Endothelial cell of umbilical vein (primary cell): Measurements from ENCODE around the gene CCDC187. TPM values are rescaled to one million over a fixed set of nuclear protein-coding genes. Genes with fewer than 3 reads are reported as not detected.
A peak's percentile ranks its signal among the peaks of the same experiment; 100 is the strongest.

ENCODE experiments used
- BruUV-seq: library from RNA; stranded (reverse); fragments of 400-500 nt; replicated peaks from 2 replicates; lab custom pipeline; 2021; lab: Mats Ljungman, UMichigan
- CTCF ChIA-PET: fragments of 300-600, 350-600 bp; sonication (Branson Sonifier 250); formaldehyde crosslinking; loops from one replicate; lab custom pipeline; 2021; ENCODE audit warnings: antibody characterized with exemption, inconsistent platforms; lab: Charles Lee
- POLR2A ChIA-PET: fragments of 300-600, 350-600 bp; sonication (Branson Sonifier 250); formaldehyde crosslinking; loops from one replicate; lab custom pipeline; 2021; ENCODE audit warnings: antibody characterized with exemption, inconsistent platforms; lab: Charles Lee
- DNase-seq: peaks from one replicate; pipeline ENCODE4 v3.0.0-alpha.2; 2011; ENCODE audit warnings: low read depth, low spot score
- FAIRE-seq: peaks from 2 replicates; lab custom pipeline; 2011; peaks lifted over from hg19 to GRCh38; lab: Jason Lieb, UNC
- H2AFZ ChIP-seq: 2 replicates; pipeline ENCODE4 v1.6.0; 2012; ENCODE audit warnings: low read depth, low read length, control low read depth, inconsistent platforms
- H3K27ac ChIP-seq: 2 replicates; pipeline ENCODE4 v1.5.1; 2011; ENCODE audit warnings: low read depth, mild to moderate bottlenecking, control low read depth, low read length, moderate library complexity; ENCODE audit not compliant: insufficient read depth
- H3K27me3 ChIP-seq, 2 experiments: 2 replicates each; pipeline versions ENCODE4 v1.6.0 to v1.6.1; 2011; ENCODE audit warnings: low read length in 2 of 2, mixed read lengths in 1 of 2; ENCODE audit not compliant: control insufficient read depth in 2 of 2, insufficient read depth in 2 of 2
- H3K36me3 ChIP-seq, 2 experiments: 2 replicates in 1 of 2; 3 replicates in 1 of 2; pipeline ENCODE4 v1.5.1; 2011; ENCODE audit warnings: low read length in 2 of 2, mild to moderate bottlenecking in 1 of 2, moderate library complexity in 1 of 2; ENCODE audit not compliant: control insufficient read depth in 2 of 2, insufficient read depth in 2 of 2; ENCODE audit errors: extremely low read depth in 1 of 2
- H3K4me1 ChIP-seq: 3 replicates; pipeline ENCODE4 v1.5.1; 2011; ENCODE audit warnings: mild to moderate bottlenecking, low read length; ENCODE audit not compliant: control insufficient read depth, insufficient read depth; ENCODE audit errors: extremely low read depth
- H3K4me2 ChIP-seq: 2 replicates; pipeline ENCODE4 v1.6.1; 2011; ENCODE audit warnings: low read length, control low read depth, mixed read lengths; ENCODE audit not compliant: insufficient read depth
- H3K4me3 ChIP-seq, 3 experiments: fragments of 200-600 bp in 1 of 3; sonication (generic), shearing (Covaris generic) in 1 of 3; replicated peaks in 1 of 3; 2 replicates each; pipeline ENCODE4 v1.5.1; 2011 to 2016; ENCODE audit warnings: control low read depth in 3 of 3, low read length in 3 of 3, mild to moderate bottlenecking in 2 of 3, inconsistent platforms in 1 of 3, low read depth in 1 of 3, moderate library complexity in 1 of 3; ENCODE audit not compliant: insufficient read depth in 1 of 3
- H3K79me2 ChIP-seq: 2 replicates; pipeline ENCODE4 v1.6.0; 2012; ENCODE audit warnings: low read length, inconsistent platforms; ENCODE audit not compliant: control insufficient read depth, insufficient read depth
- H3K9ac ChIP-seq: replicated peaks from 2 replicates; pipeline ENCODE3; 2011; ENCODE audit warnings: low read length, control low read depth; ENCODE audit not compliant: insufficient read depth; ENCODE audit errors: extremely low read depth
- H3K9me1 ChIP-seq: replicated peaks from 3 replicates; pipeline ENCODE4 v1.6.0; 2011; ENCODE audit warnings: mild to moderate bottlenecking, low read length; ENCODE audit not compliant: control insufficient read depth, insufficient read depth; ENCODE audit errors: extremely low read depth
- H3K9me3 ChIP-seq: replicated peaks from 2 replicates; pipeline ENCODE4 v1.5.1; 2012; ENCODE audit warnings: low read length, inconsistent platforms; ENCODE audit not compliant: control insufficient read depth, insufficient read depth
- H4K20me1 ChIP-seq: replicated peaks from 2 replicates; pipeline ENCODE3; 2011; ENCODE audit warnings: mild to moderate bottlenecking, low read length; ENCODE audit not compliant: control insufficient read depth, insufficient read depth; ENCODE audit errors: extremely low read depth
- EZH2 ChIP-seq: IDR thresholded peaks from 2 replicates; pipeline ENCODE4 v1.6.1; 2012; ENCODE audit warnings: borderline replicate concordance, low read depth, mild to moderate bottlenecking, moderate library complexity, low read length, inconsistent platforms; ENCODE audit not compliant: severe bottlenecking
- FOS ChIP-seq: IDR thresholded peaks from 2 replicates; pipeline ENCODE4 v1.6.1; 2011; ENCODE audit warnings: mild to moderate bottlenecking, low read length, moderate library complexity, borderline replicate concordance; ENCODE audit not compliant: insufficient read depth
- GATA2 ChIP-seq: IDR thresholded peaks from 2 replicates; pipeline ENCODE4 v1.7.0; 2011; ENCODE audit warnings: low read depth, mild to moderate bottlenecking, moderate library complexity, mixed read lengths, low read length; ENCODE audit not compliant: insufficient read length, insufficient read depth
- JUN ChIP-seq: IDR thresholded peaks from 2 replicates; pipeline ENCODE4 v1.6.1; 2011; ENCODE audit warnings: borderline replicate concordance, low read depth; ENCODE audit not compliant: insufficient read length, insufficient read depth
- MYC ChIP-seq: IDR thresholded peaks from one replicate; pipeline ENCODE4 v1.6.1; 2011; ENCODE audit warnings: mild to moderate bottlenecking, low read depth, low read length
- POLR2A ChIP-seq: IDR thresholded peaks from 2 replicates; pipeline ENCODE4 v1.6.1; 2012; ENCODE audit warnings: low read depth, mild to moderate bottlenecking, control low read depth, low read length
- POLR2AphosphoS5 ChIP-seq: IDR thresholded peaks from 2 replicates; pipeline ENCODE4 v1.6.1; 2012; ENCODE audit warnings: low read depth, mild to moderate bottlenecking, control low read depth, low read length, moderate library complexity; ENCODE audit not compliant: insufficient read depth
- dilution Hi-C: fragments of 300-500 bp; cut with MboI; formaldehyde crosslinking; loops from one replicate; pipeline ENCODE4 v1.15.0; 2019; ENCODE audit warnings: low sequenced_read_pairs; ENCODE audit not compliant: extremely low pct_ligation_motif_present
- intact Hi-C: fragments of 100-400 bp; cut with micrococcal nuclease; formaldehyde crosslinking; loops from one replicate; pipeline ENCODE4 v1.10.0; 2022
- polyA plus RNA-seq, 4 experiments: library from polyadenylated mRNA; depleted of rRNA in 3 of 4; stranded (reverse) in 3 of 4; unstranded in 1 of 4; fragments of >200 nt; gene quantifications; 2 replicates each; pipeline versions ENCODE4 v1.2.1 to v1.2.3, GENCODE V29; 2011 to 2012; ENCODE audit warnings: missing spikeins in 1 of 4
- total RNA-seq: library from RNA; stranded (reverse); gene quantifications from 2 replicates; pipeline ENCODE4 v1.2.3, GENCODE V29; 2021
- TF ChIP-seq, protein P1 (sequence below): IDR thresholded peaks from 2 replicates; pipeline ENCODE4 v1.6.1; 2011; ENCODE audit not compliant: insufficient read depth, insufficient read length
- TF ChIP-seq, protein P2 (sequence below), 2 donors: IDR thresholded peaks; 1 replicate in 1 of 2; 2 replicates in 1 of 2; pipeline ENCODE4 v1.5.1; 2011; ENCODE audit warnings: low read length in 2 of 2, mild to moderate bottlenecking in 2 of 2, moderate library complexity in 2 of 2, control low read depth in 1 of 2, inconsistent platforms in 1 of 2, low read depth in 1 of 2; ENCODE audit not compliant: insufficient read depth in 1 of 2; ENCODE audit errors: extremely low read depth in 1 of 2

Gene CCDC187
- total and polyA plus RNA-seq, 2 donors (not counting 3 experiments of a cell fraction or from before 2014, with no cell fraction given), result not detected

DNA sequence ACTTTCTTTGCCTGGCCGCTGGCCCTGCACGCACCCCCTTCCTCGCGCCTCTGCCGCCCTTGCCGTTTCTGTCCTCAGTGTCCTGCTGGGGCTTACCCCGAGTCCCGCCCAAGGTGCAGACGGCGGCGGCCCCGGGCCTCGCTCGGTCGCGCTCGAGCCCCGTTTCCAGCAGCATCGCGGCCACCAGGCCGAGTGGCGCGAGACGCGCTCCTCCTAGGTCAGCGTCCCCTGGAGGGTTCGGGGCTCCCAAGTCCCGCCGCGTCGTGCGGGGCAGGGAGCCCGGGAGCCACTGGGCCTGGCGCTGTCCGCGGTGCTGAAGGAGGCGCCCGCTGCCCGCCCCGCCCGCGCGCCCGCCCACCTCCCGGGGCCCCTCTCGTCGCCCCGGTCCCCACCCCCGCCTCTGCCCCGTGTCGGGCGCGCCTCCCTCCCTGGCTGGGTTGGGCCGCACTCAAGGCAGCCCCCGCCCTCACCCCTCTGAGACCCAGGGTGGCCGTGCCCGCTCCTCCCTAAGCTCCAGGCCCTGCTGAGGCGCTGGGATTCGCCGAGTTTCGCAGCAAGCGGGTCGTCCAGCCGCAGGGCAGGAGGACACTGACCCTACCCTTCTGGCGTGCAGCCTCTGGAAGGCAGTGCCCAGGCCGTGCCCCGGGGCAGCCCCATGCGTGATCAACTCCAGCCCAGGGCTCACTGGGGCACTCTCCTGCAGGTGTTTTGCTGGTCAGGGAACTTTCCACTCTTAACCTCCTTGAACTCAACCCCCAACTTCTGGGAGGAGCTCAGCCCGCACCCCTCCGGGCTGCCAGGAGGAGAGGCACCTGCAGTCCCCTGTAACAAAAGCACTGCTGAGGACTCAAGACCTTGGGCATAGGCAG, 98.8 kb downstream of the CCDC187 start, which contains the start of gene LHX3:
Gene LHX3, minus strand, starts transcription at position 291 of the 869 bp plus-strand sequence. Its CDS starts 116 bp downstream, at position 175.
- no peaks in the 10 kb centered on the region for H3K36me3 ChIP-seq
- no peaks in the 10 kb centered on the region for H3K4me1 ChIP-seq
- no peak within 1 kb of the TSS for H3K4me3 ChIP-seq
- H3K9ac ChIP-seq, result no peak within 1 kb of the TSS
- H3K4me2 ChIP-seq, result no peak within 1 kb of the TSS
- intact Hi-C loops, result loop anchor here (10.0 kb wide), 1 partner anchor 50 kb away; no protein-coding TSS in a partner anchor
- H3K27ac ChIP-seq, result no peak within 1 kb of the TSS
- no peaks in the 10 kb centered on the region for H3K9me1 ChIP-seq
- BruUV-seq, result no TSS peak
- peaks cover 34 to 46% of the 10 kb centered on the region in 2 experiments for H3K27me3 ChIP-seq
- dilution Hi-C loops, result no loop called here
- no peak within 1 kb of the TSS for H2AFZ ChIP-seq
- H4K20me1 ChIP-seq, result no peaks in the 10 kb centered on the region
- no peaks in the 10 kb centered on the region for H3K9me3 ChIP-seq
- H3K79me2 ChIP-seq, result no peaks in the 10 kb centered on the region
- TF ChIP-seq GATA2 (no peak), JUN (no peak)
- CTCF ChIA-PET, result no interaction called here
- POLR2A ChIA-PET, result no interaction called here
- FAIRE-seq (no peak), DNase-seq (peak; percentile 9)

GRCh38 chr9:136204145-136204805, 99.6 kb downstream of the CCDC187 start:
- Histone ChIP-seq H3K9me3 (no peaks in the 10 kb centered on the region), H3K9ac (no peak overlapping the region), H3K4me1 (no peaks in the 10 kb centered on the region), H3K27me3 (peaks cover 42 to 54% of the 10 kb centered on the region in 2 experiments), H3K4me3 (no peak overlapping the region), H3K4me2 (no peak overlapping the region), H2AFZ (no peak overlapping the region), H3K27ac (no peak overlapping the region), H4K20me1 (no peaks in the 10 kb centered on the region), H3K36me3 (no peaks in the 10 kb centered on the region), H3K79me2 (no peaks in the 10 kb centered on the region), H3K9me1 (no peaks in the 10 kb centered on the region)
- POLR2A ChIA-PET, result no interaction called here
- CTCF ChIA-PET, result interaction anchor here (1.0 kb wide), 1 partner anchor 34 kb away, joined by 4 read pairs; no protein-coding TSS in a partner anchor
- DNase-seq (no peak), FAIRE-seq (no peak)
- dilution Hi-C loops, result no loop called here
- BruUV-seq, result no TSS peak
- intact Hi-C loops, result loop anchor here (10.0 kb wide), 1 partner anchor 49 kb away; no protein-coding TSS in a partner anchor
- TF ChIP-seq POLR2A (no peak), POLR2AphosphoS5 (no peak), JUN (no peak), EZH2 (no peak), MYC (no peak), FOS (no peak), GATA2 (no peak)
- TF ChIP-seq, protein P1, sequence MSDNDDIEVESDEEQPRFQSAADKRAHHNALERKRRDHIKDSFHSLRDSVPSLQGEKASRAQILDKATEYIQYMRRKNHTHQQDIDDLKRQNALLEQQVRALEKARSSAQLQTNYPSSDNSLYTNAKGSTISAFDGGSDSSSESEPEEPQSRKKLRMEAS, result no peak
- TF ChIP-seq, protein P2, sequence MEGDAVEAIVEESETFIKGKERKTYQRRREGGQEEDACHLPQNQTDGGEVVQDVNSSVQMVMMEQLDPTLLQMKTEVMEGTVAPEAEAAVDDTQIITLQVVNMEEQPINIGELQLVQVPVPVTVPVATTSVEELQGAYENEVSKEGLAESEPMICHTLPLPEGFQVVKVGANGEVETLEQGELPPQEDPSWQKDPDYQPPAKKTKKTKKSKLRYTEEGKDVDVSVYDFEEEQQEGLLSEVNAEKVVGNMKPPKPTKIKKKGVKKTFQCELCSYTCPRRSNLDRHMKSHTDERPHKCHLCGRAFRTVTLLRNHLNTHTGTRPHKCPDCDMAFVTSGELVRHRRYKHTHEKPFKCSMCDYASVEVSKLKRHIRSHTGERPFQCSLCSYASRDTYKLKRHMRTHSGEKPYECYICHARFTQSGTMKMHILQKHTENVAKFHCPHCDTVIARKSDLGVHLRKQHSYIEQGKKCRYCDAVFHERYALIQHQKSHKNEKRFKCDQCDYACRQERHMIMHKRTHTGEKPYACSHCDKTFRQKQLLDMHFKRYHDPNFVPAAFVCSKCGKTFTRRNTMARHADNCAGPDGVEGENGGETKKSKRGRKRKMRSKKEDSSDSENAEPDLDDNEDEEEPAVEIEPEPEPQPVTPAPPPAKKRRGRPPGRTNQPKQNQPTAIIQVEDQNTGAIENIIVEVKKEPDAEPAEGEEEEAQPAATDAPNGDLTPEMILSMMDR (IDR thresholded peaks at IDR 0.05; ENCODE audit: extremely low read depth in 1 of 2, insufficient read depth in 1 of 2, low read depth in 1 of 2, low read length in 2 of 2), result no peak
